Glutamatergic neuron (in vitro differentiated cells): ENCODE results near the gene ITGAE. TPM values are rescaled to one million over a fixed set of nuclear protein-coding genes. Genes with fewer than 3 reads are reported as not detected.

Experiments
- DNase-seq: peaks from one replicate; pipeline ENCODE4 v3.0.0; 2022
- H3K27ac Mint-ChIP-seq: one replicate; pipeline ENCODE4 v1.8.0; 2020; ENCODE audit warnings: mild to moderate bottlenecking, mixed read lengths, inconsistent platforms; ENCODE audit not compliant: unreplicated experiment
- H3K27me3 Mint-ChIP-seq: one replicate; pipeline ENCODE4 v1.8.0; 2020; ENCODE audit warnings: mild to moderate bottlenecking, moderate library complexity, mixed read lengths, inconsistent platforms; ENCODE audit not compliant: unreplicated experiment
- H3K36me3 Mint-ChIP-seq: one replicate; pipeline ENCODE4 v1.8.0; 2020; ENCODE audit warnings: mild to moderate bottlenecking, mixed read lengths, inconsistent platforms; ENCODE audit not compliant: unreplicated experiment
- H3K4me1 Mint-ChIP-seq: one replicate; pipeline ENCODE4 v1.8.0; 2020; ENCODE audit warnings: mild to moderate bottlenecking, low read depth, mixed read lengths, inconsistent platforms; ENCODE audit not compliant: unreplicated experiment
- H3K4me3 Mint-ChIP-seq: one replicate; pipeline ENCODE4 v1.8.0; 2020; ENCODE audit warnings: mild to moderate bottlenecking, mixed read lengths, inconsistent platforms; ENCODE audit not compliant: unreplicated experiment
- H3K9me3 Mint-ChIP-seq: one replicate; pipeline ENCODE4 v1.8.0; 2020; ENCODE audit warnings: mild to moderate bottlenecking, moderate library complexity, mixed read lengths, inconsistent platforms; ENCODE audit not compliant: unreplicated experiment
- total RNA-seq: library from RNA; stranded (reverse); fragmentation: NEBNext Ultra II Directional; extraction: Animal tissue kit (Norgen Biotek cat#: 25700); gene quantifications from one replicate; pipeline ENCODE4 v1.2.1, GENCODE V29; 2021; ENCODE audit not compliant: unreplicated experiment
- TF ChIP-seq, protein P1 (sequence below): fragments of 200-600 bp; sonication (generic); IDR thresholded peaks from one replicate; pipeline ENCODE4 v1.5.0; 2021; ENCODE audit not compliant: partially characterized antibody, unreplicated experiment

ITGAE gene
- total RNA-seq, 1 donor from 2014 or later, result 19.2 TPM

DNA sequence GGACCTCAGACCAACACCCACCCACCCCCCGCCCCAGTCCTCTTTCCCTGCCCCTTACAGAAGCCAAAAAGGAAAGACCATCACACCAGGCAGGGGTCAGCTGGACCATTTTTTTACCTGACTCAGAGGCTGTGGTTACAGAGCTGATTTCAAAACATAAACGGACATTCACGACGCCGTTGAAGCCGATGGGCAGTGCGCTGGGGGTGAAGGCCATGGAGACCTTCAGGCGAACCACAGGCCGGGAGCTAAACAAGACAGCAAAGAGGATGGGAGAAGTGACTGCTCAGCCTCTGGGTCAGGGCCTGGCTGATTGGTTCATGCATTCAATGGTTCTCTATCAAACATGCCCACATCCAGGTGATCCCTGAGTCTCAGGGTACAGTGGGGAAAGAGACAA is 53.2 kb downstream of the ITGAE start:
- no peak for DNase-seq
- Mint-ChIP-seq H3K4me3 (no peak overlapping the region), H3K27ac (no peak overlapping the region), H3K27me3 (peaks cover 2% of the 10 kb centered on the region), H3K9me3 (peaks cover 2% of the 10 kb centered on the region), H3K36me3 (no peaks in the 10 kb centered on the region), H3K4me1 (no peaks in the 10 kb centered on the region)
- TF ChIP-seq, protein P1, sequence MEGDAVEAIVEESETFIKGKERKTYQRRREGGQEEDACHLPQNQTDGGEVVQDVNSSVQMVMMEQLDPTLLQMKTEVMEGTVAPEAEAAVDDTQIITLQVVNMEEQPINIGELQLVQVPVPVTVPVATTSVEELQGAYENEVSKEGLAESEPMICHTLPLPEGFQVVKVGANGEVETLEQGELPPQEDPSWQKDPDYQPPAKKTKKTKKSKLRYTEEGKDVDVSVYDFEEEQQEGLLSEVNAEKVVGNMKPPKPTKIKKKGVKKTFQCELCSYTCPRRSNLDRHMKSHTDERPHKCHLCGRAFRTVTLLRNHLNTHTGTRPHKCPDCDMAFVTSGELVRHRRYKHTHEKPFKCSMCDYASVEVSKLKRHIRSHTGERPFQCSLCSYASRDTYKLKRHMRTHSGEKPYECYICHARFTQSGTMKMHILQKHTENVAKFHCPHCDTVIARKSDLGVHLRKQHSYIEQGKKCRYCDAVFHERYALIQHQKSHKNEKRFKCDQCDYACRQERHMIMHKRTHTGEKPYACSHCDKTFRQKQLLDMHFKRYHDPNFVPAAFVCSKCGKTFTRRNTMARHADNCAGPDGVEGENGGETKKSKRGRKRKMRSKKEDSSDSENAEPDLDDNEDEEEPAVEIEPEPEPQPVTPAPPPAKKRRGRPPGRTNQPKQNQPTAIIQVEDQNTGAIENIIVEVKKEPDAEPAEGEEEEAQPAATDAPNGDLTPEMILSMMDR, result no peak

DNA sequence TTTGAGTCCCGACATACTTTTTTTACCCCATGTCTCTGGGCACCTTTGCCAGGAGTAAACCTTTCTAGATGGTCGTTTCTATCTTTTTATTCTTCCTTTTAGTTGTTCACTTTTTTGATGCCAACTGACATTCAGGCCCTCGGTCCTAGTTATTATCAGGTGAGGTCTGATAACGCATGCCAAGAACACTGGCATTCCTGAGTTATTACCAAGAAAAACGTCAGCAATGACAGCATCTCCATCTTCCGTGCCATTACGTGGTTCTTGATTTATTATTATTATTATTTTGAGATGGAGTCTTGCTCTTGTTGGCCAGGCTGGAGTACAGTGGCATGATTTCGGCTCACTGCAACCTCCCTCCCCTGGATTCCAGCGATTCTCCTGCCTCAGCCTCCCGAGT is 55.9 kb downstream of the ITGAE start:
- TF ChIP-seq, protein P1, result no peak
- H3K27ac Mint-ChIP-seq, result no peak overlapping the region
- no peaks in the 10 kb centered on the region for H3K36me3 Mint-ChIP-seq
- H3K4me3 Mint-ChIP-seq, result no peak overlapping the region
- H3K27me3 Mint-ChIP-seq, result peaks cover 2% of the 10 kb centered on the region
- no peak for DNase-seq
- H3K4me1 Mint-ChIP-seq, result no peaks in the 10 kb centered on the region
- peaks cover 2% of the 10 kb centered on the region for H3K9me3 Mint-ChIP-seq

DNA sequence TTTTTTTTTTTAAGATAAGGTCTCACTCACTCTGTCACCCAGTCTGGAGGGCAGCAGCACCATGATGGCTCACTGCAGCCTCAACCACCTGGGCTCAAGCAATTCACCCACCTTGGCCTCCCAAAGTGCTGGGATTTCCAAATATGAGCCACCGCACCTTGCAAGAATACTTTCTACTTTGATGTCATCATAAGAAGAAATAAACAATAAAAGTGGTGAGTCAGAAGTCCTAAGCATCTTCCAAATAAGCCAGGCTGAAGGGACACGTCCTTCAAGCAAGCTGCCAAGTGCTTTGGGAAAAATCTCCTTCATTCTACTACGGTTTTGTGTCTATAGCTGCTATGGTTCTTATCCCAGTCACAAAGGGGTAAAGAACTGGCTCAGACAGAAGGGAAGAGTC is 57.0 kb downstream of the ITGAE start:
- no peak for DNase-seq
- no peaks in the 10 kb centered on the region for H3K36me3 Mint-ChIP-seq
- no peaks in the 10 kb centered on the region for H3K4me1 Mint-ChIP-seq
- H3K27me3 Mint-ChIP-seq, result peaks cover 2% of the 10 kb centered on the region
- H3K4me3 Mint-ChIP-seq, result no peak overlapping the region
- TF ChIP-seq, protein P1, result no peak
- no peak overlapping the region for H3K27ac Mint-ChIP-seq
- H3K9me3 Mint-ChIP-seq, result peaks cover 2% of the 10 kb centered on the region

DNA sequence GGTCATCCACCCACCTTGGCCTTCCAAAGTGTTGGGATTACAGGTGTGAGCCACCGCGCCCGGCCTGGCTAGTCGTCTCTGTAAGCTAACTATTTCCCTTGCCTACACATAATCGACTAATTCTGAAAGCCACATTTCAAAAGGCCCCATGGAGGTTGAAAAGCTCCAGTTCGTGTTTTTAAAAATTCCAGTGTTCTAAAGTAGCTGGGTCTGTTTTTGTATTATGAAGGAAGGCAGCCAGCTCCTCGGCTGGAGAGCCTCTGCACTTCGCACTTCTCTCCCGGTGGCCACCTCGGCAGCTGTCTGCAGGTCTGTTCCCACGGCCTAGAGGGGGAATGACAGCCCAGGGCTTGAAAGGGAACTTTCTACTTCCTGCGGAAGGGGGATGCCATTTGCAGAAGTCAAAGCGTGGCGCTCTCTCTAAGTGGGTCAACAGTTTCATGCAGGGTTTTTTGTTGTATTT is 60.3 kb downstream of the ITGAE start:
- peaks cover 4% of the 10 kb centered on the region for H3K9me3 Mint-ChIP-seq
- no peaks in the 10 kb centered on the region for H3K36me3 Mint-ChIP-seq
- no peak overlapping the region for H3K4me3 Mint-ChIP-seq
- TF ChIP-seq, protein P1, result no peak
- H3K4me1 Mint-ChIP-seq, result no peaks in the 10 kb centered on the region
- DNase-seq, result no peak
- H3K27ac Mint-ChIP-seq, result no peak overlapping the region
- H3K27me3 Mint-ChIP-seq, result peaks cover 1% of the 10 kb centered on the region

DNA sequence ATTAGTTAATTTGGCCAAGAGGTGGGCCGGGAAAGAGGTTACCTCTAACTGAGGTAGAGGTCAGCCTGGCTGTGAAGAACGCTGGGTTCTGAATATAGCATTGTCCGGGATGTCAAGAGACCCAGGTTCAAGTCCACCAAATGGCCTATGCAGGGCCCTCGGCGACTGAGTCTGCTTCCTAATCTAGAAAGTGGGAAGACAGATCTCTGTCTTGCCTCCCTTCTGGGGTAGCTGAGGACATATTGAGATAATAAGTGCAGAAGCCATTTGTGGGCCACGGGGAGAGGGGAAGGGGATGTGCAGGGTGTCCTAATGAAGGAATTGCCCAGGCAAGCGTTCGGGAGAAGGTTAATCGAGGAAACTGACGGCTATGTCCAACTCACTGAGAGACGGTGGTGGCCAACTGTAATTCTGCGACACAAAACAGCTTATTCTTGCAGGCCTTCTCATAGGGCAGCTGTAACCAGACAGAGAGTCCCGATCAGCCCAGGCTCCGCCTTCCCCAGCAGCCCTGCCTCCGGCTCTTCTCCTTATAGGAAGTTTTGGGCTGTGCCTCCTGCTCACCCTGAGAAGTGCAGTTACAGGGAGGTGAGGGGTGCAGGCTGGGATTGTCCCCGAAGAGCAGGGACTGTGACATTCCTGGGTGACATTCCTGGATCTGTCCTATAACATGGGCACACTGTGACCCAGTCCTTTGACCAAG is 61.4 kb downstream of the ITGAE start:
- Mint-ChIP-seq H3K27ac (no peak overlapping the region), H3K4me1 (no peaks in the 10 kb centered on the region), H3K36me3 (no peaks in the 10 kb centered on the region), H3K4me3 (no peak overlapping the region), H3K9me3 (peaks cover 4% of the 10 kb centered on the region), H3K27me3 (no peaks in the 10 kb centered on the region)
- TF ChIP-seq, protein P1, result no peak
- DNase-seq, result no peak
